Measurements from ENCODE around the gene PNPLA6. TPM values are rescaled to one million over a fixed set of nuclear protein-coding genes. Genes with fewer than 3 reads are reported as not detected.

The PNPLA6 gene
- total RNA-seq, 4 donors from 2014 or later = 54.9 to 111 (median 75.2) TPM

DNA sequence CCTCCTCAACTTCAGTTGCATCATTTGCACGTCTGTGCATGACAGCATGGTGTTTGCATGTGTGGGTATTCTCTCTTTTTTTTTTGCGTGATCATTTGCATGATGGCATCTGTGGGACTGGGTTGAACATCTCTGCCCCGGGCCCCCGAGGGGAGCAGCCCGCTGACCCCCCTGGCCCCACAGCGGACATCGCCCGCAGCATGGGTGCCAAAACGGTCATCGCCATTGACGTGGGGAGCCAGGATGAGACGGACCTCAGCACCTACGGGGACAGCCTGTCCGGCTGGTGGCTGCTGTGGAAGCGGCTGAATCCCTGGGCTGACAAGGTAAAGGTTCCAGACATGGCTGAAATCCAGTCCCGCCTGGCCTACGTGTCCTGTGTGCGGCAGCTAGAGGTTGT, 23.1 kb downstream of the PNPLA6 start:
- WGBS, 2 donors (ENCODE audit: low coverage in 1 of 2) = 73 to 100% methylated on average over 1 to 6 of the region's 18 CpGs
- ATAC-seq = no peak
- H3K4me1 ChIP-seq = no peaks in the 10 kb centered on the region
- no peaks in the 10 kb centered on the region for H3K9me3 ChIP-seq
- TF ChIP-seq POLR2A (IDR thresholded peaks at IDR 0.05) (no peak), EP300 (IDR thresholded peaks at IDR 0.05) (no peak), POLR2AphosphoS5 (IDR thresholded peaks at IDR 0.05) (no peak)
- TF ChIP-seq, protein P1, sequence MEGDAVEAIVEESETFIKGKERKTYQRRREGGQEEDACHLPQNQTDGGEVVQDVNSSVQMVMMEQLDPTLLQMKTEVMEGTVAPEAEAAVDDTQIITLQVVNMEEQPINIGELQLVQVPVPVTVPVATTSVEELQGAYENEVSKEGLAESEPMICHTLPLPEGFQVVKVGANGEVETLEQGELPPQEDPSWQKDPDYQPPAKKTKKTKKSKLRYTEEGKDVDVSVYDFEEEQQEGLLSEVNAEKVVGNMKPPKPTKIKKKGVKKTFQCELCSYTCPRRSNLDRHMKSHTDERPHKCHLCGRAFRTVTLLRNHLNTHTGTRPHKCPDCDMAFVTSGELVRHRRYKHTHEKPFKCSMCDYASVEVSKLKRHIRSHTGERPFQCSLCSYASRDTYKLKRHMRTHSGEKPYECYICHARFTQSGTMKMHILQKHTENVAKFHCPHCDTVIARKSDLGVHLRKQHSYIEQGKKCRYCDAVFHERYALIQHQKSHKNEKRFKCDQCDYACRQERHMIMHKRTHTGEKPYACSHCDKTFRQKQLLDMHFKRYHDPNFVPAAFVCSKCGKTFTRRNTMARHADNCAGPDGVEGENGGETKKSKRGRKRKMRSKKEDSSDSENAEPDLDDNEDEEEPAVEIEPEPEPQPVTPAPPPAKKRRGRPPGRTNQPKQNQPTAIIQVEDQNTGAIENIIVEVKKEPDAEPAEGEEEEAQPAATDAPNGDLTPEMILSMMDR (IDR thresholded peaks at IDR 0.05) = no peak
- H3K27me3 ChIP-seq = no peaks in the 10 kb centered on the region
- no peak overlapping the region for H3K4me3 ChIP-seq
- H3K27ac ChIP-seq = no peak overlapping the region
- peaks cover 0 to 84% of the 10 kb centered on the region in 2 donors for H3K36me3 ChIP-seq

DNA sequence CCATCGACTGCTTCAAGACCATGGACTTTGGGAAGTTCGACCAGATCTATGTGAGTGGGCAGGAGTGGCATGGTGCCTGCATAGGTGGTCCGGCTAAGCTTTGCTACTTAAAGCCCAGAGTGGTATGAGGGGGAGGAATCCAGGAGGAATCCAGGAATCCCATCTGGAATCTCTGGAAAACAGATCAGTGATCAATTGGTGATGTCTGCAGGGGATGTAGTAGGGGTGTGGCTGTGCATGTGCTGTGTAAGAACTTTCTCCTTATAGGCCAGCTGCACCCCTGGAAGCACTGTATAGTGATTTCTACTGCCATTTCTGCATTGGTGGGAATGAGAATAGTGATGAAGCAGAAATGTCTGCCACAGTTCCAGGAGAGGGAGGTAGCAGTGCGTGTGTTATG, 23.6 kb downstream of the PNPLA6 start:
- WGBS, 2 donors (ENCODE audit: low coverage in 1 of 2) = 86% methylated on average over 1 of the region's 4 CpGs
- Histone ChIP-seq H3K27ac (no peak overlapping the region), H3K36me3 (peaks cover 0 to 84% of the 10 kb centered on the region in 2 donors), H3K9me3 (no peaks in the 10 kb centered on the region), H3K4me1 (no peaks in the 10 kb centered on the region), H3K27me3 (no peaks in the 10 kb centered on the region), H3K4me3 (no peak overlapping the region)
- ATAC-seq = no peak
- no peak for TF ChIP-seq POLR2AphosphoS5 (IDR thresholded peaks at IDR 0.05)
- no peak for TF ChIP-seq EP300 (IDR thresholded peaks at IDR 0.05)
- TF ChIP-seq POLR2A (IDR thresholded peaks at IDR 0.05) = no peak
- TF ChIP-seq, protein P1 (IDR thresholded peaks at IDR 0.05) = no peak

DNA sequence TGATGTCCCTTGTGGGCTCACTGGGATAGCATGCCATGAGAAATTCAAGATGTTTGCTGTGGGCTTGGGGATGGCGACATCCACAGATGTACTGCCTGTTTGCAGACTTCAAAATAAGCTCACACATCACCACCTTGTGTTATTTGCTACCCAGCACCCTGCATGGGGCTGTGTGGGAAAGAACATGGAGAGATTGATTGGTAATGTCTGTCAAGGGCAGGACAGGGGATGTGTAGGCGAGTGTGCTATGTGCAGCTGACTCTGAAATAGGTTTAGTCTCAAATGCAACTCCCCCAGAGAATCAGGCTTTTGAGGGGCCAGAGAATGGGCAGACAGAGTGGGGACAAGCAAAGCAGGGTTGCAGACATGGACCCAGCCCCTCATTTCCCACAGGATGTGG, 24.7 kb downstream of the PNPLA6 start:
- Histone ChIP-seq H3K4me1 (no peaks in the 10 kb centered on the region), H3K36me3 (peaks cover 0 to 80% of the 10 kb centered on the region in 2 donors), H3K4me3 (no peak overlapping the region), H3K9me3 (no peaks in the 10 kb centered on the region), H3K27ac (no peak overlapping the region), H3K27me3 (no peaks in the 10 kb centered on the region)
- WGBS, 2 donors (ENCODE audit: low coverage in 1 of 2) = 100% methylated on average over 2 of the region's 2 CpGs
- TF ChIP-seq POLR2AphosphoS5 (IDR thresholded peaks at IDR 0.05) (no peak), EP300 (IDR thresholded peaks at IDR 0.05) (no peak), POLR2A (IDR thresholded peaks at IDR 0.05) (no peak)
- TF ChIP-seq, protein P1 (IDR thresholded peaks at IDR 0.05) = no peak
- ATAC-seq = no peak

DNA sequence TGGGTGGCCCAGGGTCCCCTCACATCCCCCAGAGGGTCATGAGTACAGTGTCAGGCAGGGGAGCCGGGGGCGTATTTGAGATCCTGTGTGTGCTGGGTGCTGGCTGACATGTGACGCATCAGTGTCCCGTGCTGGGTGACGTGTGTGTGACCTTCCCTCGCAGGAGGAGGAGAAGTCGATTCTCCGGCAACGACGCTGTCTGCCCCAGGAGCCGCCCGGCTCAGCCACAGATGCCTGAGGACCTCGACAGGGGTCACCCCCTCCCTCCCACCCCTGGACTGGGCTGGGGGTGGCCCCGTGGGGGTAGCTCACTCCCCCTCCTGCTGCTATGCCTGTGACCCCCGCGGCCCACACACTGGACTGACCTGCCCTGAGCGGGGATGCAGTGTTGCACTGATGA, 25.8 kb downstream of the PNPLA6 start:
- no peaks in the 10 kb centered on the region for H3K9me3 ChIP-seq
- peaks cover 0 to 69% of the 10 kb centered on the region in 2 donors for H3K36me3 ChIP-seq
- no peak overlapping the region for H3K4me3 ChIP-seq
- no peaks in the 10 kb centered on the region for H3K27me3 ChIP-seq
- H3K4me1 ChIP-seq = no peaks in the 10 kb centered on the region
- TF ChIP-seq, protein P1 (IDR thresholded peaks at IDR 0.05) = no peak
- TF ChIP-seq POLR2AphosphoS5 (IDR thresholded peaks at IDR 0.05) = no peak
- 100% methylated on average over 2 of the region's 17 CpGs; no CpG with 5 or more reads in 1 of the 2 donors for WGBS, 2 donors (ENCODE audit: low coverage in 1 of 2)
- H3K27ac ChIP-seq = no peak overlapping the region
- ATAC-seq = no peak

DNA sequence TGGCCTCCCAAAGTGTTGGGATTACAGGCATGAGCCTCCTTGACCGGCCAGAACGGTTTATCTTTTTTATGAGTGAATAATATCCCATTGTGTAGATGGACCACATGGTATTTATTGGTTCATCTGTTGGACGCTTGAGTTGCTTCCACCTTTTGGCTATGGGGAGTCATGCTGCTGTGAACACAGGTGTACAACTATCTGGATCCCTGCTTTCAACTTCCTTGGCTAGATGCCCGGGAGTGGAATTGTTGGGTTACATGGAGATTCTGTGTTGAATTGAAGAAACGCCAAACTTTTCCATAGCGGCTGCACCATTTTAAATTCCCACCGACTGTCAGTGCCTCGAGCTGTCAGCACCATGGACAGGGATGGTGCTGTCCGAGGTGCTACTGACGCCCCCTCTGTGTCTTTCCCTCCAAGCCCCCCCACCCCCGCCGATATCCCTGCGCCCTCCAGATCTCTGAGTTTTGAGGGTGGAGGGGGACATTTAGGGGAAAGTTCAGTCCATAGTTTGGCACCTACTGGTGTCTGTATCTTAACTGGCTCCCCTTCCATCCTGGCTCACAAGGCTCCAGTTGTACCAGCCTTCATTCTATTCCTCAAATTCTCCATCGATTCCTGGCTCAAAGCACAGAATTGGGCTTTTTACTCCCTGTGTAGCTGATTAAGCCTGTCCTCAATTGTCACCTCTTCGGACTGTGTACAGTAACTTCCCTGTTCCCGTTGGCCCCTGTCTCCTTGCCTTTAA, 27.3 kb downstream of the PNPLA6 start:
- WGBS, 2 donors (ENCODE audit: low coverage in 1 of 2) = 48 to 60% methylated on average over 1 to 12 of the region's 16 CpGs
- TF ChIP-seq, protein P1 (IDR thresholded peaks at IDR 0.05) = no peak
- TF ChIP-seq POLR2AphosphoS5 (IDR thresholded peaks at IDR 0.05) (no peak), EP300 (IDR thresholded peaks at IDR 0.05) (no peak), POLR2A (IDR thresholded peaks at IDR 0.05) (no peak)
- peaks cover 0 to 54% of the 10 kb centered on the region in 2 donors for H3K36me3 ChIP-seq
- no peak overlapping the region for H3K4me3 ChIP-seq
- H3K4me1 ChIP-seq = no peaks in the 10 kb centered on the region
- no peaks in the 10 kb centered on the region for H3K27me3 ChIP-seq
- no peak overlapping the region for H3K27ac ChIP-seq
- ATAC-seq = no peak
- H3K9me3 ChIP-seq = no peaks in the 10 kb centered on the region
